Stimulated activated CD8-positive, alpha-beta memory T cell treated with anti-CD3 and anti-CD28 coated beads, Interleukin-2, amount 100 ng/mL, for 48 hours (primary cell): ENCODE measurements around the gene ST7L.
"Not testable (repeated sequence)": the region's sequence is repeated elsewhere in the genome, so short reads cannot be mapped to it uniquely, and the experiment has no call there.

Experiments used
- DNase-seq, 2 donors: peaks; one replicate each; pipeline ENCODE4 v3.0.0-alpha.2; 2020; ENCODE audit warnings: low read depth in 2 of 2

Gene ST7L

GRCh38 chr1:112618721-112619517, at the start of gene ST7L:
TSS of gene ST7L (minus strand) at chr1:112619141. CDS start at chr1:112619113, 28 bp downstream.
- DNase-seq, result peak; percentile 24 to 34

GRCh38 chr1:112666946-112667345, 48.0 kb upstream of the ST7L start:
- no peak for DNase-seq

GRCh38 chr1:112665857-112666256, 46.9 kb upstream of the ST7L start:
- no peak for DNase-seq

- DNase-seq, result no peak
Measured at GRCh38 chr1:112651205-112651604, 32.3 kb upstream of the ST7L start.

GRCh38 chr1:112646225-112646624, 27.3 kb upstream of the ST7L start:
- DNase-seq, result no peak

- DNase-seq, result no peak
Measured at GRCh38 chr1:112643080-112643479, 24.1 kb upstream of the ST7L start.

- DNase-seq, result not testable (repeated sequence)
Measured at GRCh38 chr1:112640437-112640836, 21.5 kb upstream of the ST7L start.

- no peak for DNase-seq
Measured at GRCh38 chr1:112638110-112638428, 19.1 kb upstream of the ST7L start.

GRCh38 chr1:112637254-112638109, 18.5 kb upstream of the ST7L start:
- no peak for DNase-seq

- no peak for DNase-seq
Measured at GRCh38 chr1:112636597-112637253, 17.8 kb upstream of the ST7L start.

- no peak for DNase-seq
Measured at GRCh38 chr1:112636056-112636455, 17.1 kb upstream of the ST7L start.

- DNase-seq, result no peak
Measured at GRCh38 chr1:112634367-112634766, 15.4 kb upstream of the ST7L start.

- DNase-seq, result no peak
Measured at GRCh38 chr1:112633628-112634027, 14.7 kb upstream of the ST7L start.

GRCh38 chr1:112629256-112629655, 10.3 kb upstream of the ST7L start:
- no peak for DNase-seq

- no peak for DNase-seq
Measured at GRCh38 chr1:112628516-112628915, 9.6 kb upstream of the ST7L start.

GRCh38 chr1:112626887-112627286, 7.9 kb upstream of the ST7L start:
- no peak for DNase-seq

- no peak for DNase-seq
Measured at GRCh38 chr1:112626193-112626592, 7.3 kb upstream of the ST7L start.

GRCh38 chr1:112625696-112626095, 6.8 kb upstream of the ST7L start:
- no peak for DNase-seq

GRCh38 chr1:112624493-112624892, 5.6 kb upstream of the ST7L start:
- DNase-seq, result not testable (repeated sequence)

GRCh38 chr1:112620377-112620695, 1.4 kb upstream of the ST7L start:
- DNase-seq, result no peak

GRCh38 chr1:112619518-112620376, 806 bp upstream of the ST7L start, which contains the start of gene CAPZA1:
TSS of gene CAPZA1 (plus strand) at chr1:112619832. CDS start at chr1:112619845, 13 bp downstream.
- DNase-seq, result peak; percentile 84 to 85
